ENCODE results near the gene IFT88. TPM values are rescaled to one million over a fixed set of nuclear protein-coding genes. Genes with fewer than 3 reads are reported as not detected.

IFT88 gene
- total RNA-seq, 1 donor from 2014 or later: 4.9 TPM

GRCh38 chr13:20717581-20718542 lies 150.9 kb downstream of the IFT88 start:
- peaks cover 1 to 30% of the 10 kb centered on the region in 2 donors for H3K4me1 ChIP-seq
- no peak overlapping the region for H3K27ac ChIP-seq
- no peaks in the 10 kb centered on the region for H3K9me3 ChIP-seq
- no peaks in the 10 kb centered on the region for H3K27me3 ChIP-seq
- no peak overlapping the region for H3K4me3 ChIP-seq
- intact Hi-C loops (cut with DNase I): loop anchor here (10.0 kb wide), 2 partner anchors 223 to 357 kb away; no protein-coding TSS in a partner anchor
- no peak for DNase-seq (ENCODE audit: low spot score in 2 of 2)
- no peak for TF ChIP-seq CTCF (IDR thresholded peaks at IDR 0.05)
- H3K36me3 ChIP-seq: no peaks in the 10 kb centered on the region

- intact Hi-C loops (cut with DNase I): loop anchor here (10.0 kb wide), 2 partner anchors 224 to 356 kb away; no protein-coding TSS in a partner anchor
- peaks cover 0 to 18% of the 10 kb centered on the region in 2 donors for H3K4me1 ChIP-seq
- H3K9me3 ChIP-seq: no peaks in the 10 kb centered on the region
- TF ChIP-seq CTCF (IDR thresholded peaks at IDR 0.05): no peak
- H3K27me3 ChIP-seq: no peaks in the 10 kb centered on the region
- no peak for DNase-seq (ENCODE audit: low spot score in 2 of 2)
- H3K36me3 ChIP-seq: no peaks in the 10 kb centered on the region
- no peak overlapping the region for H3K4me3 ChIP-seq
- no peak overlapping the region for H3K27ac ChIP-seq
Observed at GRCh38 chr13:20718958-20719566, 152.1 kb downstream of the IFT88 start.

- H3K27ac ChIP-seq: no peak overlapping the region
- no peak overlapping the region for H3K4me3 ChIP-seq
- H3K4me1 ChIP-seq: peaks cover 0 to 11% of the 10 kb centered on the region in 2 donors
- DNase-seq (ENCODE audit: low spot score in 2 of 2): no peak
- intact Hi-C loops (cut with DNase I): loop anchor here (10.0 kb wide), 2 partner anchors 225 to 355 kb away; no protein-coding TSS in a partner anchor
- H3K27me3 ChIP-seq: no peaks in the 10 kb centered on the region
- no peaks in the 10 kb centered on the region for H3K36me3 ChIP-seq
- no peak for TF ChIP-seq CTCF (IDR thresholded peaks at IDR 0.05)
- H3K9me3 ChIP-seq: no peaks in the 10 kb centered on the region
Observed at GRCh38 chr13:20719783-20720182, 152.8 kb downstream of the IFT88 start.

GRCh38 chr13:20720499-20720898 lies 153.5 kb downstream of the IFT88 start:
- no peak for DNase-seq (ENCODE audit: low spot score in 2 of 2)
- no peak for TF ChIP-seq CTCF (IDR thresholded peaks at IDR 0.05)

GRCh38 chr13:20721058-20721453 lies 154.1 kb downstream of the IFT88 start:
- intact Hi-C loops (cut with DNase I): no loop called here
- TF ChIP-seq CTCF (IDR thresholded peaks at IDR 0.05): no peak

More at GRCh38 chr13:20720499-20720898, 153.5 kb downstream of the IFT88 start:
- Histone ChIP-seq H3K4me1 (peaks cover 0 to 10% of the 10 kb centered on the region in 2 donors), H3K36me3 (no peaks in the 10 kb centered on the region), H3K9me3 (no peaks in the 10 kb centered on the region), H3K4me3 (no peak overlapping the region), H3K27me3 (no peaks in the 10 kb centered on the region), H3K27ac (no peak overlapping the region)
- intact Hi-C loops (cut with DNase I): no loop called here

More at GRCh38 chr13:20721058-20721453, 154.1 kb downstream of the IFT88 start:
- no peaks in the 10 kb centered on the region for H3K27me3 ChIP-seq
- no peaks in the 10 kb centered on the region for H3K9me3 ChIP-seq
- peaks cover 0 to 10% of the 10 kb centered on the region in 2 donors for H3K4me1 ChIP-seq
- no peak for DNase-seq (ENCODE audit: low spot score in 2 of 2)
- H3K4me3 ChIP-seq: peak overlapping the region in 1 of 2 donors; percentile 61
- H3K36me3 ChIP-seq: no peaks in the 10 kb centered on the region
- no peak overlapping the region for H3K27ac ChIP-seq
